SK-N-SH (cell line): ENCODE measurements around the gene LGI4. TPM values are rescaled to one million over a fixed set of nuclear protein-coding genes. Genes with fewer than 3 reads are reported as not detected.

Source experiments
- CTCF ChIA-PET: fragments of 300-600, 350-600 bp; formaldehyde crosslinking; extraction: SDS; loops from one replicate; lab custom pipeline; 2021; lab: Yijun Ruan, JAX
- POLR2A ChIA-PET: fragments of 350-600 bp; sonication (Branson Sonifier 250); formaldehyde crosslinking; extraction: SDS; loops from one replicate; lab custom pipeline; 2020; ENCODE audit warnings: antibody characterized with exemption, inconsistent platforms; lab: Yijun Ruan, JAX
- DNase-seq: peaks from one replicate; pipeline ENCODE4 v3.0.0; 2012
- H2AFZ ChIP-seq: fragments of 200-600 bp; sonication (generic); 2 replicates; pipeline ENCODE4 v1.8.1; 2016; ENCODE audit warnings: antibody characterized with exemption, mild to moderate bottlenecking, low read depth
- H3F3A ChIP-seq: fragments of 200-600 bp; sonication (generic); replicated peaks from 2 replicates; pipeline ENCODE3; 2016; ENCODE audit warnings: antibody characterized with exemption, mild to moderate bottlenecking; ENCODE audit not compliant: insufficient read depth
- H3K27ac ChIP-seq, 2 experiments: fragments of 200-500 bp in 1 of 2; fragments of 200-600 bp in 1 of 2; sonication (Bioruptor generic) in 1 of 2; sonication (generic), shearing (Covaris generic) in 1 of 2; 2 replicates each; pipeline versions ENCODE4 v1.5.1 to v1.6.1; 2014 to 2016; ENCODE audit warnings: low read depth in 2 of 2, inconsistent platforms in 1 of 2, low read length in 1 of 2, mild to moderate bottlenecking in 1 of 2, mixed read lengths in 1 of 2
- H3K27me3 ChIP-seq: fragments of 200-600 bp; sonication (generic), shearing (Covaris generic); 2 replicates; pipeline ENCODE4 v1.6.1; 2016; ENCODE audit warnings: mixed run types; ENCODE audit not compliant: insufficient read depth
- H3K36me3 ChIP-seq, 2 experiments: fragments of 200-500 bp in 1 of 2; fragments of 200-600 bp in 1 of 2; sonication (Bioruptor generic) in 1 of 2; sonication (generic) in 1 of 2; replicated peaks in 1 of 2; 2 replicates each; pipeline versions ENCODE3 to v1.5.1; 2014 to 2016; ENCODE audit warnings: low read length in 1 of 2, mild to moderate bottlenecking in 1 of 2; ENCODE audit not compliant: insufficient read depth in 2 of 2, control insufficient read depth in 1 of 2
- H3K4me1 ChIP-seq, 2 experiments: fragments of 200-500 bp in 1 of 2; fragments of 200-600 bp in 1 of 2; sonication (Bioruptor generic) in 1 of 2; sonication (generic), shearing (Covaris generic) in 1 of 2; 2 replicates each; pipeline versions ENCODE4 v1.5.1 to v1.6.1; 2014 to 2016; ENCODE audit warnings: low read depth in 1 of 2, low read length in 1 of 2, mixed run types in 1 of 2; ENCODE audit not compliant: insufficient read depth in 2 of 2, control insufficient read depth in 1 of 2
- H3K4me2 ChIP-seq: fragments of 200-600 bp; sonication (generic), shearing (Covaris generic); 2 replicates; pipeline ENCODE4 v1.6.1; 2017; ENCODE audit warnings: mixed run types
- H3K4me3 ChIP-seq, 2 experiments: fragments of 200-500 bp in 1 of 2; fragments of 200-600 bp in 1 of 2; sonication (Bioruptor generic) in 1 of 2; sonication (generic), shearing (Covaris generic) in 1 of 2; 2 replicates each; pipeline versions ENCODE4 v1.5.1 to v1.8.1; 2014 to 2016; ENCODE audit warnings: low read depth in 2 of 2, inconsistent platforms in 1 of 2, low read length in 1 of 2, mild to moderate bottlenecking in 1 of 2, mixed read lengths in 1 of 2, moderate library complexity in 1 of 2
- H3K79me2 ChIP-seq: fragments of 200-600 bp; sonication (generic); 2 replicates; pipeline ENCODE4 v1.8.1; 2017; ENCODE audit warnings: mild to moderate bottlenecking; ENCODE audit not compliant: insufficient read depth
- H3K9ac ChIP-seq: fragments of 200-600 bp; sonication (generic); 2 replicates; pipeline ENCODE4 v1.6.1; 2017; ENCODE audit warnings: mixed run types
- H3K9me2 ChIP-seq: fragments of 200-600 bp; sonication (generic); 2 replicates; pipeline ENCODE4 v1.6.1; 2017; ENCODE audit warnings: mixed run types
- H3K9me3 ChIP-seq: fragments of 200-600 bp; sonication (generic); 2 replicates; pipeline ENCODE4 v1.6.1; 2017; ENCODE audit warnings: mixed run types, mild to moderate bottlenecking, moderate library complexity
- H4K20me1 ChIP-seq: fragments of 200-600 bp; sonication (generic); 2 replicates; pipeline ENCODE4 v1.6.1; 2017; ENCODE audit warnings: mild to moderate bottlenecking, mixed run types; ENCODE audit not compliant: insufficient read depth
- CHD2 ChIP-seq: fragments of 150-350 bp; IDR thresholded peaks from 2 replicates; pipeline ENCODE4 v1.6.1; 2018; ENCODE audit warnings: low read length; ENCODE audit not compliant: partially characterized antibody
- CTCF ChIP-seq: fragments of 200-600 bp; sonication (generic); IDR thresholded peaks from 2 replicates; pipeline ENCODE4 v1.6.1; 2017; ENCODE audit warnings: antibody characterized with exemption, mild to moderate bottlenecking, moderate library complexity
- EP300 ChIP-seq, 2 experiments: IDR thresholded peaks; 2 replicates each; pipeline versions ENCODE4 v1.4.0 to v1.6.1; 2012; ENCODE audit warnings: borderline replicate concordance in 1 of 2, low read depth in 1 of 2, low read length in 1 of 2
- EZH2phosphoT487 ChIP-seq: fragments of 200-600 bp; sonication (generic); IDR thresholded peaks from 2 replicates; pipeline ENCODE4 v1.6.1; 2017; ENCODE audit warnings: low read depth, mixed run types, mild to moderate bottlenecking, antibody characterized with exemption, moderate library complexity, borderline replicate concordance
- FOSL2 ChIP-seq: IDR thresholded peaks from 2 replicates; pipeline ENCODE4 v1.4.0; 2012; ENCODE audit warnings: low read depth, mild to moderate bottlenecking, moderate library complexity, borderline replicate concordance
- MAX ChIP-seq: IDR thresholded peaks from 2 replicates; pipeline ENCODE4 v1.4.0; 2012; ENCODE audit warnings: low read depth
- MEF2A ChIP-seq: IDR thresholded peaks from 2 replicates; pipeline ENCODE4 v1.4.0; 2012; ENCODE audit warnings: low read depth, borderline replicate concordance
- NFIC ChIP-seq: IDR thresholded peaks from 2 replicates; pipeline ENCODE4 v1.4.0; 2012; ENCODE audit warnings: borderline replicate concordance
- RAD21 ChIP-seq: IDR thresholded peaks from 2 replicates; pipeline ENCODE4 v1.6.1; 2012; ENCODE audit warnings: mild to moderate bottlenecking, low read length
- RCOR1 ChIP-seq: fragments of 150-350 bp; IDR thresholded peaks from 2 replicates; pipeline ENCODE4 v1.6.1; 2017; ENCODE audit warnings: antibody characterized with exemption, low read length
- RFX5 ChIP-seq: IDR thresholded peaks from 2 replicates; pipeline ENCODE4 v1.6.1; 2012; ENCODE audit warnings: mild to moderate bottlenecking, improper control_type of control experiment, low read length
- SMC3 ChIP-seq: IDR thresholded peaks from 2 replicates; pipeline ENCODE4 v1.6.1; 2012; ENCODE audit warnings: low read depth, low read length, improper control_type of control experiment
- TCF12 ChIP-seq: IDR thresholded peaks from 2 replicates; pipeline ENCODE4 v1.4.0; 2012
- WGBS: methylation state at CpG from one replicate; pipeline ENCODE4 v1.1.6; 2017; ENCODE audit warnings: low lambda C conversion rate; 5-methylcytosine and 5-hydroxymethylcytosine counted together
- polyA plus RNA-seq, 3 experiments: library from polyadenylated mRNA; depleted of rRNA; stranded (reverse); fragments of >200 nt; gene quantifications; 2 replicates each; pipeline ENCODE4 v1.2.3, GENCODE V29; 2012

Gene LGI4
- polyA plus RNA-seq, 1 of the 3 experiments (the other 2 are of a cell fraction): 0.05 TPM

GRCh38 chr19:35141837-35142605, 7.2 kb upstream of the LGI4 start (continued):
- no peak for TF ChIP-seq CHD2
- TF ChIP-seq EP300 (IDR thresholded peaks at IDR 0.05; ENCODE audit: borderline replicate concordance in 1 of 2, low read depth in 1 of 2, low read length in 1 of 2): no peak
- no peak for TF ChIP-seq TCF12
- no peak for TF ChIP-seq RFX5
- no peak for TF ChIP-seq MEF2A

DNA sequence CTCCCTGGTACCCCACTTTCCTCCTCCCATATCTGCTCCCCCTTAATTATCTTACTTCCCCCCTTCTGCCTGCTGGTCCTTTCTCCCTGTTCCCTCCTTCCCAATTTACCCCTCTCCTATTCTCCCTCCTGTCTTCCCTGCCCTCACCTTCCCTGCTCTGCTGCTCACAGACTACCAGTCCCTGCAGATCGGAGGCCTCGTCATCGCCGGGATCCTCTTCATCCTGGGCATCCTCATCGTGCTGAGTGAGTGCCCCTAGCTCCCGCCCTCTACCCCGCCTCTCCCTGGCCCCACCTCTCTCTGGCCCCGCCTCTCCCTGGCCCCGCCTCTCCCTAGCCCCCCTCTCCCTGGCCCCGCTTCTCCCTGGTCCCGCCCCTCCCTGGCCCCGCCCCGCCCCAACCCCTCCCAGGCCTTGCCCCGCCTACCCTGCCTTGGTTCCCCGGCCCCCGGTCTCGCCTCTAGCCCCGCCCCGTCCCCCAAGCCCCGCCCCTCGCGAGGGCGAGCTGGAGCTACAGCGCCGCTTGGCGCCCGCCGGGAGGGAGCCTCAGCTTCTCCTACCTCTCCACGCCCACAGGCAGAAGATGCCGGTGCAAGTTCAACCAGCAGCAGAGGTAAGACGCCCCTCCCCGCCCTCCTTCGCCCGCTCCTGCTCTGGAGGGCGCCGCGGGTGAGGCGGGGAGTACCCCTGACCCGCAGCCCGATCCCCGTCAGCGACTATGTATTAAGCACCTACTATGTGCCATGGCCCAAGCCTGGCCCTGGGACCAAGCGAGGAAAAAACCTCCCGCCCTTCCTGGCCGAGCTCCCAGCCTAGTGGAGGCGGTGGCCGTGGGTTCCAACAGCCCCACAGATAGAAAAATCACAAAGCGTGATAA, 6.3 kb upstream of the LGI4 start:
- Histone ChIP-seq H3K9me3 (no peaks in the 10 kb centered on the region), H3K36me3 (no peaks in the 10 kb centered on the region), H3K79me2 (no peaks in the 10 kb centered on the region), H3F3A (peaks cover 6% of the 10 kb centered on the region), H3K9me2 (no peaks in the 10 kb centered on the region), H2AFZ (no peak overlapping the region), H3K4me3 (peak overlapping the region in 1 of 2 experiments; percentile 41; a peak in 2 of 4 replicates), H3K4me1 (peaks cover 0 to 25% of the 10 kb centered on the region in 2 experiments; a peak in 2 of 4 replicates), H4K20me1 (no peaks in the 10 kb centered on the region), H3K4me2 (peak overlapping the region; percentile 65; the same call in 1 of the 2 replicates), H3K27ac (no peak overlapping the region), H3K9ac (no peak overlapping the region), H3K27me3 (peaks cover 41% of the 10 kb centered on the region; the same call in 1 of the 2 replicates)
- CTCF ChIA-PET: interaction anchor here (0.6 to 5.1 kb wide), 30 partner anchors 12 to 156 kb away, joined by 3 to 59 read pairs (median 6); partner anchors contain the start of genes FXYD5 and USF2
- POLR2A ChIA-PET: no interaction called here
- TF ChIP-seq RCOR1: no peak
- TF ChIP-seq RAD21: peak; percentile 48
- peak; percentile 47 for TF ChIP-seq CTCF
- TF ChIP-seq NFIC: no peak
- TF ChIP-seq SMC3: peak; percentile 39; the same call in 1 of the 2 replicates
- TF ChIP-seq EZH2phosphoT487: no peak
- 0 out of 2 replicates have a peak, but pooled peaks have one; percentile 52 for TF ChIP-seq MAX
- TF ChIP-seq FOSL2: no peak
- 5% methylated on average over 32 of the region's 48 CpGs for WGBS
- DNase-seq: peak; percentile 100
